Esophagus squamous epithelium (tissue), 5 donors: ENCODE results near the gene LINGO4. TPM values are rescaled to one million over a fixed set of nuclear protein-coding genes. Genes with fewer than 3 reads are reported as not detected.

Source experiments
- DNase-seq: peaks from one replicate; lab custom pipeline; 2025; lab: John Stamatoyannopoulos, UW
- H3K27ac ChIP-seq, 4 donors: fragments of 200-600 bp; sonication (generic); one replicate each; pipeline ENCODE4 v1.5.1; 2016 to 2019; ENCODE audit warnings: mild to moderate bottlenecking in 1 of 4
- H3K27me3 ChIP-seq, 4 donors: fragments of 200-600 bp; sonication (generic); 1 replicate in 3 of 4; 2 replicates in 1 of 4; pipeline versions ENCODE4 v1.5.1 to v1.6.0; 2017 to 2021; ENCODE audit warnings: antibody characterized with exemption in 1 of 4
- H3K36me3 ChIP-seq, 3 donors: fragments of 200-600 bp; sonication (generic); one replicate each; pipeline ENCODE4 v1.5.1; 2016 to 2019
- H3K4me1 ChIP-seq, 3 donors: fragments of 200-600 bp; sonication (generic); one replicate each; pipeline ENCODE4 v1.5.1; 2017 to 2019
- H3K4me3 ChIP-seq, 4 donors: fragments of 200-600 bp; sonication (generic); 1 replicate in 3 of 4; 2 replicates in 1 of 4; pipeline ENCODE4 v1.5.1; 2016 to 2019; ENCODE audit warnings: mild to moderate bottlenecking in 2 of 4, moderate library complexity in 1 of 4
- H3K9me3 ChIP-seq, 3 donors: fragments of 200-600 bp; sonication (generic); one replicate each; pipeline ENCODE4 v1.5.1; 2016 to 2019
- CTCF ChIP-seq, 6 experiments: fragments of 450-650 bp in 4 of 6; fragments of 200-600 bp in 2 of 6; sonication (generic) in 2 of 6; IDR thresholded peaks; one replicate each; pipeline ENCODE4 v1.5.1; 2016 to 2019; ENCODE audit warnings: antibody characterized with exemption in 6 of 6, mild to moderate bottlenecking in 4 of 6, moderate library complexity in 4 of 6
- POLR2A ChIP-seq, 4 donors: fragments of 450-650 bp; IDR thresholded peaks; one replicate each; pipeline ENCODE4 v1.6.1; 2017; ENCODE audit warnings: antibody characterized with exemption in 4 of 4, mild to moderate bottlenecking in 4 of 4, moderate library complexity in 3 of 4
- WGBS, 2 donors: methylation state at CpG; one replicate each; pipeline ENCODE4 v1.1.5; 2018; 5-methylcytosine and 5-hydroxymethylcytosine counted together
- intact Hi-C: fragments of 100-400 bp; cut with DNase I; formaldehyde crosslinking; loops from one replicate; pipeline ENCODE4 v1.15.0; 2022
- total RNA-seq, 4 donors: library from RNA; depleted of rRNA; stranded (reverse); fragments of >200 nt; gene quantifications; one replicate each; pipeline ENCODE4 v1.1.0, GENCODE V29; 2016
- donor health status: DM: yes; HTN: yes; CAD: no.

The LINGO4 gene, protein sequence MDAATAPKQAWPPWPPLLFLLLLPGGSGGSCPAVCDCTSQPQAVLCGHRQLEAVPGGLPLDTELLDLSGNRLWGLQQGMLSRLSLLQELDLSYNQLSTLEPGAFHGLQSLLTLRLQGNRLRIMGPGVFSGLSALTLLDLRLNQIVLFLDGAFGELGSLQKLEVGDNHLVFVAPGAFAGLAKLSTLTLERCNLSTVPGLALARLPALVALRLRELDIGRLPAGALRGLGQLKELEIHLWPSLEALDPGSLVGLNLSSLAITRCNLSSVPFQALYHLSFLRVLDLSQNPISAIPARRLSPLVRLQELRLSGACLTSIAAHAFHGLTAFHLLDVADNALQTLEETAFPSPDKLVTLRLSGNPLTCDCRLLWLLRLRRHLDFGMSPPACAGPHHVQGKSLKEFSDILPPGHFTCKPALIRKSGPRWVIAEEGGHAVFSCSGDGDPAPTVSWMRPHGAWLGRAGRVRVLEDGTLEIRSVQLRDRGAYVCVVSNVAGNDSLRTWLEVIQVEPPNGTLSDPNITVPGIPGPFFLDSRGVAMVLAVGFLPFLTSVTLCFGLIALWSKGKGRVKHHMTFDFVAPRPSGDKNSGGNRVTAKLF
- total RNA-seq = under 1 TPM in 1 of 4 donors, not detected in 3; 0.19 TPM

DNA sequence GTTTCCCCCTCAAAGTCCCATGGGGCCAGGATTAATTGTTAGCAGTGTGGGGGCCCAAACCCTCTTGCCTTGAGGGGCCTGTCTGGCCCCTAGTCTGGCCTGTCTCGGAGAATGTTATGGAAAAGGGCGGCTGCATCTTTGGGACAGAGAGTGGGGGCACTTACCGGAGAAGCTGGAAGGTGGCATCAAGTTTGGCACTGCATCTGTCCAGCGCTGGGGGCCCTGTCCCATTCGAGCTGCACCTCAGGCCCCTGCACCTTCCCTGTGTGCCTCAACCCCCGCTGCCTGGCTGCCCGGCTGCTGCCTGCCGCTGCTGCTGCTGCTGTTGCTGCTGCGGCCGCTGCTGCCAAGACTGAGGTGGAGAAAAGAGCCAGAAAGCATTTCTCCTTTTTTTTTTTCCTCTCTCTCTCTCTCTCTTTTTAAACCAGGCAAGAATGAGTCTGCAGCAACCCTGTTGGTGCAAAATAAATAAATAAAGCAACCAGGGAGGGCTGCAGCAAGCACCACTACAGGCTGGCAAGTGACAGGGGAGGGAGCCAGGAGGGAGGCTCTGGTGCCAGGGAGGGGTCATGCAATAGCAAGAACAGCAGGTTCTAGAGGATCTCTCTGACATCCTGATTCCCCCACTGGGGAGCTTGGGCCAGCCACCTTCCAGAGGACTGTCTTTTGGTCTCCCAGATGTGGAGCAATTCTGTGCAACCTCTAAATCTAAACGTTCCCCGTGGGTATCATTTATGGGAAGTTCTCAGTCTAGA lies at the start of gene LINGO4:
LINGO4 (minus strand) TSS at position 354 of the 755 bp plus-strand sequence. CDS start 2,715 bp downstream, outside the sequence.
- no peak within 1 kb of the TSS for H3K27ac ChIP-seq
- no peak within 1 kb of the TSS for H3K4me3 ChIP-seq
- peaks cover 0 to 9% (median 0%) of the 10 kb centered on the region in 3 donors for H3K4me1 ChIP-seq
- peaks cover 0 to 5% (median 0%) of the 10 kb centered on the region in 3 donors for H3K36me3 ChIP-seq
- intact Hi-C loops = no loop called here
- 52 to 54% methylated on average over 9 to 12 of the region's 12 CpGs for WGBS, 2 donors
- TF ChIP-seq CTCF (IDR thresholded peaks at IDR 0.05) (no peak), POLR2A (IDR thresholded peaks at IDR 0.05) (no peak)
- H3K9me3 ChIP-seq = no peaks in the 10 kb centered on the region
- peaks cover 0 to 51% (median 0%) of the 10 kb centered on the region in 4 donors for H3K27me3 ChIP-seq
- DNase-seq = no peak

DNA sequence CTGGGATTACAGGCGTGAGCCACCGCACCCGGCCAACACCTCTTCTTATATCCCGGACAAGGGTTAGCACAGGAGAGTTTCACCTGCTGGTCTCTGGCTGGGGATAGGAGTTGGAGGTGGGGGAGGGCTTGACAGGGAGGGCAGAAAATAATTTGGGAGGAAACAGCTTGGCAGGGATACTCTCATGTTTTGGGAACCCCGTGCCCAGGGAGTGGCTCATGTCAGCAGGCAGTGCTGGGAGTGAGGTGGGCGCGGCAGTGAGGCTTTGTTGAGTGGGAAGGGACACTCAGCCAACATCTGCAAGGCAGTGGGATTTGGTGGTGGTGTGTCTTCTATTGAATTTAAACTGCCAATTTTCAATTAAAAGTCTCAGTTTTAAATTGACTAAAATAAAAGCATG lies 49.4 kb upstream of the LINGO4 start:
- WGBS, 2 donors = 71 to 93% methylated on average over 2 to 4 of the region's 7 CpGs
- DNase-seq = no peak
- Histone ChIP-seq H3K9me3 (no peaks in the 10 kb centered on the region), H3K4me1 (peaks cover 20 to 77% (median 41%) of the 10 kb centered on the region in 3 donors), H3K27ac (no peak overlapping the region), H3K4me3 (no peak overlapping the region), H3K27me3 (peaks cover 0 to 20% (median 0%) of the 10 kb centered on the region in 4 donors), H3K36me3 (no peaks in the 10 kb centered on the region)
- TF ChIP-seq POLR2A (IDR thresholded peaks at IDR 0.05) = no peak
- TF ChIP-seq CTCF (IDR thresholded peaks at IDR 0.05) = no peak
- intact Hi-C loops = no loop called here

- DNase-seq = no peak
- TF ChIP-seq POLR2A (IDR thresholded peaks at IDR 0.05) = no peak
- no peak for TF ChIP-seq CTCF (IDR thresholded peaks at IDR 0.05)
- 0 to 60% methylated on average over 1 to 5 of the region's 5 CpGs for WGBS, 2 donors
- Histone ChIP-seq H3K4me3 (no peak within 1 kb of the TSS), H3K27me3 (peaks cover 0 to 20% (median 0%) of the 10 kb centered on the region in 4 donors), H3K36me3 (no peaks in the 10 kb centered on the region), H3K9me3 (no peaks in the 10 kb centered on the region), H3K27ac (no peak within 1 kb of the TSS), H3K4me1 (peaks cover 19 to 77% (median 34%) of the 10 kb centered on the region in 3 donors)
- intact Hi-C loops = no loop called here
Measured at GRCh38 chr1:151853411-151853943, 48.3 kb upstream of the LINGO4 start, which contains the start of gene THEM5. TSS of gene THEM5 (minus strand) at chr1:151853712. CDS start at chr1:151853565, 147 bp downstream.

GRCh38 chr1:151852733-151853132 lies 47.5 kb upstream of the LINGO4 start:
- Histone ChIP-seq H3K4me3 (no peak overlapping the region), H3K4me1 (peaks cover 12 to 70% (median 28%) of the 10 kb centered on the region in 3 donors), H3K9me3 (no peaks in the 10 kb centered on the region), H3K36me3 (no peaks in the 10 kb centered on the region), H3K27me3 (peaks cover 0 to 20% (median 0%) of the 10 kb centered on the region in 4 donors), H3K27ac (no peak overlapping the region)
- DNase-seq = no peak
- WGBS, 2 donors = 83 to 88% methylated on average over 2 to 4 of the region's 4 CpGs
- intact Hi-C loops = no loop called here
- no peak for TF ChIP-seq CTCF (IDR thresholded peaks at IDR 0.05)
